ENCODE results near the gene GAPT.
A peak's percentile ranks its signal among the peaks of the same experiment; 100 is the strongest.

GAPT gene

DNA sequence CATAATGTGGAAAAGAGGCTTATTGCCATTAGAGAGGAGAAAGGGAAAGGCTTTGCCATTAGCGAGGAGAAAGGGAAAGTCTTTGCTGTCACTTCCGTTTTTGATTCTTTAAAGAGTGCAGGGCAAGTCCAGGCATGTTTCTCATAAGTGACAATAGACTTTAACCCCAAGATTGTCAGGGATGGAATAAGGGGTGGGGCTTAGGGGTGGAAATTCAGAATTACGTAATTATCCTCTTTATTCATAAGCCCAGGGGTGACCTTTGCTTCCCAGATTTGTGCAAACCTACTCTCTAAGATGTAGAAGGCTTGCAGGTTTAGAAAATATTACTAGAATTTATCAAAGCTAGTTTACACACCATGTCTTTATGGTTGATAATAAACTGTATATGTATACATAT is 29.1 kb upstream of the GAPT start:
- no peak for FAIRE-seq

- FAIRE-seq, result peak; percentile 94
Measured at GRCh38 chr5:58462623-58463230, 28.5 kb upstream of the GAPT start.

DNA sequence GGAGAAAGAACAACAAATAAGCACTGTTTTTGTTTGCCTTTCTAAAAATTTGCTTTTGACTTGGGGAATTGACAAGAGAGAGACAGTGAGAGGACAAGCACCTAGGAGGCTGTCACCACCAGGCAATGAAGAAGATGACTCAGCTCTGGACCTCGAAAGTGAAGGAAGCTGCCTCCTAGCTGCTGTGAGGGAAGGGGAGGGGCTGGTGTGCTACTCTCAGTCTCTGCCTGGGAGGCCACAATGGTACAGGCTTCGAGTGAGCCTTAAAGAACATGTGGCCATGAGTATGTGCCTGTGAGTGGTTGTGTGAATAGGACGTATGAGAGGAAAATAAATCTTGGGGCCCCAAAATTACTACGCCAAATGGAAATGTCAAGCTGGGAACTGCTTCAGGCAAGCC is 24.3 kb upstream of the GAPT start:
- no peak for FAIRE-seq

- no peak for FAIRE-seq
Measured at GRCh38 chr5:58469896-58470295, 21.3 kb upstream of the GAPT start.

GRCh38 chr5:58475404-58475803 is 15.8 kb upstream of the GAPT start:
- FAIRE-seq, result no peak

DNA sequence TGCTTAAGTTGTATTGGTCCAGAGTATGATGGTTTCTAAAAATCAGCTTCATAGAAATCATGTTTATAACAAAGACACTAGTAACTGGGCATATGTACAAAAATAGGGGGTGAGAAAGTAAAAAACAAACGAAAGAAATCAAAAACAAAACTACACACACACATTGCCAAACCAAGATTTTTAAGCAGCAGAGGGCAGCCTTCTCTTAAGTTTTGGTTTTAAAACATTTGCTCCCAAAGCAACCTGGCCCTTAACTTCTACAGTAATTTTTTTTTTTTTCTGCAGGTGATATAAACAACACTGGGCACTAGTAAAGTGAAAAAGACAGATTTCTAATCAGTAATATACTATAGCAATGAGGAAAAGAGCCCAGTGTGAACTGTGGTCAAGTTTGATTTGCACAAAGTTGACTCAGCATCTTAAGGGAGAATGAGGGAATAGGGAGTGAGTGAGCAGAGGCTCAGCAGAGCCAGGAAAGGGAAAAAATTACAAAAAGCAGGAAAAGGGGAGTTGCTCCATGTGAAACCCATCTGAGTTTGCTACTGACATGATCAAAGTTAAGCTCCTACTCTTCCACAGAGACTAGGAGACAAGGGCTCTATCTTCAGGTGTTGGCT is 13.4 kb upstream of the GAPT start:
- no peak for FAIRE-seq

DNA sequence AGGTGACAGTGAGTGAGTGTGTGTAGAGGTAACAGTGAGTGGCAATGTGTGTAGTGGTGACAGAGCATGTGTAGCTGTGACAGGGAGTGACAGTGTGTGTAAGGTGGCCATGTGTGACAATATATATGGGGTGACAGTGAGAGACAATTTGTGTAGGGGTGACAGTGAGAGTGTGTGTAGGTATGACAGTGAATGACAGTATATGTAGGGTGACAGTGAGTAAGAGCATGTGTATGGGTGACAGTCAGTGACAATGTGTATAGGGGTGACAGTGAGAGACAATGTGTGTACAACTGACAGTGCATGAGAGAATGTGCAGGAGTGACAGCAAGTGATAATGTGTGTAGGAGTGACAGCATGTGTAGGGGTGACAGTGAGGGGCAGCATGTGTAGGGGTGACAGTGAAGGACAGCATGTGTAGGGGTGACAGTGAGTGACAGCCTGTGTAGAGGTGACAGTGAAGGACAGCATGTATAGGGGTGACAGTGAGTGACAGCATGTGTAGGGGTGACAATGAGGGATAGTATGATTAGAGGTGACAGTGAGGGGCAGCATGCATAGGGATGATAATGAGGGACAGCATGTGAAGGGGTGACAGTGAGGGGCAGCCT is 10.1 kb upstream of the GAPT start:
- FAIRE-seq, result no peak

DNA sequence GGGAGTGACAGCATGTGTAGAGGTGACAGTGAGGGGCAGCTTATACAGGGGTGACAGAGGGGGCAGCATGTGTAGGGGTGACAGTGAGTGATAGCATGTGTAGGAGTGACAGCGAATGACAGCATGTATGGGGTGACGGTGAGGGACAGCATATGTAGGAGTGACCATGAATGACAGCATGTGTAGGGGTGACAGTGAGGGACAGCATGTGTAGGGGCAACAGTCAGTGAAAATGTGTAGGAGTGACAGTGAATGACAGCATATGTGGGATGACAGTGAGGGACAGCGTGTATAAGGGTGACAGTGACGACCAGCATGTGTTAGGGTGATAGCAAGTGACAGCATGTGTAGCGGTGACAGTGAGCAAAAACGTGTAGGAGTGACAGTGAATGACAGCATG is 9.4 kb upstream of the GAPT start:
- FAIRE-seq, result no peak

DNA sequence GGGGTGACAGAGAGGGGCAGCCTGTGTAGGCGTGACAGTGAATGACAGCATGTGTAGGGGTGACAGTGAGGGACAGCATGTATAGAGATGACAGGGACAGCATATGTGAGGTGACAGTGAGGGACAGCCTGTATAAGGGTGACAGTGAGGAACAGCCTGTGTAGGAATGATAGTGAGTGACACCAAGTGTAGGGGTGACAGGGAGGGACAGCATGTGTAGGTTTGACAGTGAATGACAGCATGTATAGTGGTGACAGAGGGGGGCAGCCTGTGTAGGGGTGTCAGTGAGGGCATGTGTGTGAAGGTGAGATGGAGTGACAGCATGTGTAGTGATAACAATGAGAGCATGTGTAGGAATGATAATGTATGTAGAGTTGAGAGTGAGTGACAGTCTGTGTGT is 8.7 kb upstream of the GAPT start:
- FAIRE-seq, result no peak

GRCh38 chr5:58484505-58484904 is 6.7 kb upstream of the GAPT start:
- FAIRE-seq, result no peak

DNA sequence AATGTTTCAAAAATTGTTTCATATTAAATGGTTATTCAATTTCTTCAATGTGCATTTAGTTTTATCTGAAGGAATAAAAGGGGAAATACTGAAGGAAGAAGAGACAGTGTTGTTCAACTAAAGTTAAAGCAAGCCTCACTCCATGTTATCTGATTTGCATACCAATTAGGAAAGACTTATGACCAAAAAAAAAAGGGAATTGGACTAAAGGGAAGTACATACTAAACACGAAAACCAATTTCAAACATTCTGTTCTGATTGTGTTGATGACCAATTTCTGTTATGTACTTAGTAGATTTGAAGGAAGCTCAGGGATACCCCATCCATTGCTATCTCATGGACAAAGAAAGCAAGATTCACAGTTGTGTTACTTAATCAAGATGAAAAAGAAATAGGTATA is 4.9 kb upstream of the GAPT start:
- no peak for FAIRE-seq

GRCh38 chr5:58490402-58491050 is 709 bp upstream of the GAPT start:
- no peak for FAIRE-seq

DNA sequence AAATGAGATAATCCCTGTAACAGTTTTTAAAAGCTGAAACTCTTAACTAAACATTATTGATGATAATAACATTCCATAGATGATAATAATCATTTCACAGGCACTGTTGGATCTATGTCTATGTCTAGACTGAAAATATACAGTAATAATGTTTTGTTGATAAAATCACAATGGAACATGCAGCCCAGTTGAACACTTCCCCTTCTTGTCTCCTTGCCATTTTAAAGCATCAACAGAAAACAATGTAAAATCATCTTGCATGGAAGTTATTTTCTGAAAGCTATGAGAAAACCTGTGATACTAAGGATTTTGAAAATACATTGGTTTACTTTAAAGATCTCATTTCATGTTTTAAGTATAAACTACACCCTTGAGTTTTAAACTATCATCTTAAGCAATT is 1.9 kb downstream of the GAPT start:
- no peak for FAIRE-seq

GRCh38 chr5:58496488-58496887 is 5.3 kb downstream of the GAPT start:
- FAIRE-seq, result no peak

- no peak for FAIRE-seq
Measured at GRCh38 chr5:58497386-58497785, 6.2 kb downstream of the GAPT start.

DNA sequence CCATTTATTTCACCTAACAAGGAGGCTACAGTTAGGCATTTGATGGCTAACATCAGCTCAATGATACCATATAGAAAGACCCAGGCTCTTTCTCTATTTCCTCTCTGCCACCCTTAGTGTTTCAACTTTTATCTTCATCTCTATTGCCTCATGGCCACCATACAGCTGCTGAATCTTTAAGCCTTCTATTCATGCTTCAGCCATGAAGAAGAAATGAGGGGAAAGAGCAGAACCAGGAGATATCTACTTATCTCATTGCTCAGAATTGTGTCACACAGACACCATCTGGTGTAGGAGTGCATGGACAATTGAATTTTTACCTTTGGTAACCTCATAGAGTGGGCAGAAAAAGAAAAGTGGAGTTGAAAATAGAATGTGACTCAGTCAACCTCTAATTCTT is 6.7 kb downstream of the GAPT start:
- FAIRE-seq, result no peak

DNA sequence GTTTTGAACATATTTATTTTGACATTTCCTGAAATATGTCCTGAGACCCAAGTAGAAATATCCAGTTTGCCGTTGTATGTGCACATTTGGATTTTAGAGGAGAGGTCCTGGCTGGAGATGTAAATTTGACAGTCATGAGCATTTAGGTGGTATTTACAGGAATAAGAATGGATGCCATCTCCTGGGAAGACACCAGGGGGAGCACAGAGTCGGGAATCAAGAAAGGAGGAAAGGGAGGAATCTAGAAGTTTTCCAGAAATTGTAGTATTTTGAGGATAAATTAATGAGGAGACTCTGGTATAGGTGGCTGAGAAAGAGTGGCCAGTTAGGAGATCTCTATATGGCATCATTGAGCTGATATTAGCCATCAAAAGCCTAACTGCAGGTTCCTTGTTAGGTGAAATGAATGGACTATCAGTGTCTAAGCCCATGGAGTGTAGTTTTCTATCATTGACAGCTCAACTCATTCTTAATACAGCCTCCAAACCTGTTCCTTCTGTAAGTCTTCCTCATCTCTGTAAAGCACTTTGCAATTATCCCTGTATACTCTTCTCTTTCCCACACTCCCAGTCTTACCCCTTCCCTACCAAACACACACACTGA is 7.2 kb downstream of the GAPT start:
- FAIRE-seq, result no peak

DNA sequence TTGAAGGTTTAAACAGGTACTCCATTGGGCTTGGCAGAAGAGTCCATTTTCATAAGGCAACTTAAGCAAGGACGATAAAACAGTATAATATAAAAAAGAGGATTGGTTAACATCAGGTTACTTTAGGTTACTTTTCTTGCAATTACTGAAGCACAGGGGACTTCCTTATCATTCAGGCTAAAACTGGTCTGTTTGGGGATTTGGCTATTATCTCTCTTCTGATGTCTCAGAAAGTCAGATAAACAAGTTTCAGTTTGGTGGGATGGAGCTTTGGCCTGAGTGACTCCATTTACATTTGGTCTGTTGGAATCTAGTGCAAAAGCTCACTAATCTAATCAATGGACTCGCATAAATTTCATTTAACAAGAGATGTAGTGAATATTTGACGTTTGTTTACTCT is 8.0 kb downstream of the GAPT start:
- no peak for FAIRE-seq

GRCh38 chr5:58499941-58500340 is 8.7 kb downstream of the GAPT start:
- FAIRE-seq, result no peak

GRCh38 chr5:58501778-58502417 is 10.7 kb downstream of the GAPT start:
- FAIRE-seq, result no peak

DNA sequence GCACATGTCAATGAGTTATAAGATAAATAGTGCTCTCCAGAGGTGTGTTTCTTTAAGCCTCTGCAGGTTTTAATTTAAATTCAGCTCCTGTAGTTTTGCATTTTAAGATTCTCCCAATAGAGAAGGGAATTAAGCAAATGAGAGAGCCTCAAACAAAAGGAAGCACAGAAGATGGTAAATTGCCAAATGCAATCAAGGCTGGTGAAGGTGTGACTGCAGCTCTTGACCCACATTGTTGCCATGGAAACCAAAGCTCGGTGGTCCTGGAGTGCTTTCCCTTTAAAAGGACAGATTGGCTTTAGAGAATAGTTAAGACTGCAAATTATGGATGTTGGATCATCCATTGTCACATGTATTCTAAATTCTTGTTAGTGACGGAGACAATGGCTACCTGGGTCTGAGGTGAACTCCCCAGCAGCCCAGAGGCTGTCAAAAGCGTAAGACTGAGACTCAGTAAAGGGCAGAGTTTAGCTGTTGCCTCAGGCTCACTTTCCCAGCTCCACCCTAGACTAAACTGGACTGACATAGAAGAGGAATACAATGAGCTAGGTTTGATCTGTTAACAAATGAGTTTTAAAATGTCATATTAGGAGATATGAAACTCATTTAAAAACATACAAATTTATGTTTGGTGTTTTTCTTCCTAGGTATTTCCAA is 12.3 kb downstream of the GAPT start:
- FAIRE-seq, result no peak

DNA sequence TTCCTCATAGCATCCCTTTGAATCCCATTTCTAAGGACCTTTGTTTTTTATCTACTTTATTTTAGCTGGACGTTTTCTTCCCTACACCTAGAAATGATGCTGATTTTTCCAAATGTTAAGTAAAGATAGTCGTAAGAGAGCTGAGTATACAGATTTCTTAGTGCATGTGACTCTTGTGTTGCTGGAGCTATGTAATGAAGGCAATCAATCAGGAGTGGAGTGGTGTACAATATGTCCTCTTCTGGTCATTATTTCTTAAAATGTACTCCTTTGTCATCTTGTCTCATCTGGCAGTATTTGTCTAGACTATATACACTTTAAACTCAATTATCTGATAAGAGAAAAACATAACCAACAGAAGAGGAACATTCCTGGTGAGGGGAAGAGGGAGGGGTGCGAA is 13.5 kb downstream of the GAPT start:
- no peak for FAIRE-seq

- FAIRE-seq, result no peak
Measured at GRCh38 chr5:58505502-58505901, 14.3 kb downstream of the GAPT start.

Data from G401.6 (cell line).